GM12878 (cell line): ENCODE data around the gene RPL27A. TPM values are rescaled to one million over a fixed set of nuclear protein-coding genes. Genes with fewer than 3 reads are reported as not detected.

Experiments used
- ATAC-seq: fragments of 200-7000 bp; cut with Tn5 transposase; 3 replicates; pipeline ENCODE4 v1.9.1; 2020; ENCODE audit warnings: mild to moderate bottlenecking, moderate library complexity
- BruUV-seq: library from RNA; stranded (reverse); fragments of 400-500 nt; replicated peaks from 2 replicates; lab custom pipeline; 2021; lab: Mats Ljungman, UMichigan
- CTCF ChIA-PET: fragments of 300-600 bp; sonication (Branson Sonifier 250); formaldehyde crosslinking; extraction: SDS; loops from one replicate; lab custom pipeline; 2021; ENCODE audit warnings: inconsistent platforms; lab: Yijun Ruan, JAX
- POLR2A ChIA-PET: fragments of 350-600 bp; formaldehyde crosslinking; extraction: SDS; loops from one replicate; lab custom pipeline; 2021; ENCODE audit warnings: inconsistent platforms; lab: Charles Lee
- RAD21 ChIA-PET: fragments of 300-600 bp; sonication (Branson Sonifier 250); formaldehyde crosslinking; loops from one replicate; lab custom pipeline; 2023; ENCODE audit warnings: antibody characterized with exemption; ENCODE audit not compliant: unreplicated experiment; lab: Charles Lee
- SMC1A ChIA-PET: fragments of 300-600 bp; sonication (Branson Sonifier 250); formaldehyde crosslinking; loops from one replicate; lab custom pipeline; 2023; ENCODE audit not compliant: unreplicated experiment, uncharacterized antibody; lab: Charles Lee
- DNase-seq: peaks from one replicate; pipeline ENCODE4 v3.0.0-alpha.2; 2011; ENCODE audit warnings: low read depth, low spot score
- FAIRE-seq: peaks from 3 replicates; lab custom pipeline; 2011; peaks lifted over from hg19 to GRCh38; lab: Jason Lieb, UNC
- H2AFZ ChIP-seq: 2 replicates; pipeline ENCODE4 v1.6.0; 2011; ENCODE audit warnings: low read depth, low read length, control low read depth; ENCODE audit not compliant: control insufficient read depth
- H3K27ac ChIP-seq: 2 replicates; pipeline ENCODE4 v1.5.1; 2011; ENCODE audit warnings: control low read depth; ENCODE audit not compliant: control insufficient read depth, insufficient read depth
- H3K27me3 ChIP-seq, 2 experiments: replicated peaks in 1 of 2; 2 replicates each; pipeline versions ENCODE4 v1.6.0 to v1.6.1; 2011; ENCODE audit warnings: low read length in 1 of 2; ENCODE audit not compliant: control insufficient read depth in 2 of 2, insufficient read depth in 2 of 2
- H3K36me3 ChIP-seq, 2 experiments: 2 replicates each; pipeline ENCODE4 v1.5.1; 2011; ENCODE audit warnings: low read length in 1 of 2; ENCODE audit not compliant: control insufficient read depth in 2 of 2, insufficient read depth in 2 of 2
- H3K4me1 ChIP-seq: 2 replicates; pipeline ENCODE4 v1.6.1; 2011; ENCODE audit warnings: mild to moderate bottlenecking, low read length, moderate library complexity, mixed read lengths; ENCODE audit not compliant: control insufficient read depth, insufficient read depth
- H3K4me2 ChIP-seq: 2 replicates; pipeline ENCODE4 v1.6.0; 2011; ENCODE audit warnings: control low read depth; ENCODE audit not compliant: control insufficient read depth, insufficient read depth
- H3K4me3 ChIP-seq: fragments of 200-600 bp; sonication (generic); 2 replicates; pipeline ENCODE4 v1.5.1; 2016
- H3K79me2 ChIP-seq: 2 replicates; pipeline ENCODE4 v1.6.0; 2011; ENCODE audit warnings: low read length; ENCODE audit not compliant: control insufficient read depth, insufficient read depth
- H3K9ac ChIP-seq: 2 replicates; pipeline ENCODE4 v1.8.0; 2011; ENCODE audit warnings: low read length, control low read depth, mixed read lengths; ENCODE audit not compliant: control insufficient read depth, insufficient read depth
- H3K9me3 ChIP-seq: replicated peaks from 3 replicates; pipeline ENCODE4 v1.5.1; 2011; ENCODE audit warnings: mild to moderate bottlenecking, low read length; ENCODE audit not compliant: control insufficient read depth, insufficient read depth
- H4K20me1 ChIP-seq: 2 replicates; pipeline ENCODE4 v1.6.0; 2011; ENCODE audit not compliant: control insufficient read depth, insufficient read depth
- BMI1 ChIP-seq: fragments of 450-650 bp; IDR thresholded peaks from 2 replicates; pipeline ENCODE4 v1.6.1; 2016; ENCODE audit warnings: mild to moderate bottlenecking, moderate library complexity, borderline replicate concordance
- ELK1 ChIP-seq: IDR thresholded peaks from 2 replicates; pipeline ENCODE4 v1.6.1; 2012; ENCODE audit warnings: low read depth, low read length, improper control_type of control experiment
- ESRRA ChIP-seq: IDR thresholded peaks from 2 replicates; pipeline ENCODE4 v1.6.1; 2012; ENCODE audit warnings: mild to moderate bottlenecking, low read length, improper control_type of control experiment
- HDGF ChIP-seq: fragments of 450-650 bp; IDR thresholded peaks from 2 replicates; pipeline ENCODE4 v1.6.1; 2016; ENCODE audit warnings: antibody characterized with exemption
- IKZF2 ChIP-seq, 2 experiments: fragments of 450-650 bp; IDR thresholded peaks; 2 replicates each; pipeline ENCODE4 v1.6.1; 2017; ENCODE audit warnings: mild to moderate bottlenecking in 2 of 2, moderate library complexity in 2 of 2
- MEF2A ChIP-seq: IDR thresholded peaks from 2 replicates; pipeline ENCODE4 v1.6.1; 2011; ENCODE audit warnings: low read depth, mild to moderate bottlenecking, low read length, moderate library complexity; ENCODE audit not compliant: insufficient read depth
- MXI1 ChIP-seq: fragments of 150-350 bp; IDR thresholded peaks from 2 replicates; pipeline ENCODE4 v1.6.1; 2011; ENCODE audit warnings: low read depth, mild to moderate bottlenecking, inconsistent platforms, low read length, improper control_type of control experiment
- NFIC ChIP-seq: IDR thresholded peaks from 2 replicates; pipeline ENCODE4 v1.6.1; 2012; ENCODE audit warnings: low read depth, mild to moderate bottlenecking, inconsistent platforms, low read length, moderate library complexity
- POLR2AphosphoS5 ChIP-seq: IDR thresholded peaks from 2 replicates; pipeline ENCODE4 v1.6.1; 2011; ENCODE audit warnings: mild to moderate bottlenecking, low read length, inconsistent platforms
- SKIL ChIP-seq: fragments of 450-650 bp; IDR thresholded peaks from 2 replicates; pipeline ENCODE4 v1.6.1; 2017; ENCODE audit warnings: mild to moderate bottlenecking, low read depth, inconsistent platforms; ENCODE audit not compliant: poor library complexity, severe bottlenecking
- TCF3 ChIP-seq: IDR thresholded peaks from 2 replicates; pipeline ENCODE4 v1.6.1; 2012; ENCODE audit warnings: low read depth, mild to moderate bottlenecking, low read length, borderline replicate concordance; ENCODE audit not compliant: insufficient read depth
- YY1 ChIP-seq: IDR thresholded peaks from 2 replicates; pipeline ENCODE4 v1.6.1; 2011; ENCODE audit warnings: low read depth, mild to moderate bottlenecking, low read length
- ZBTB11 ChIP-seq: fragments of 450-650 bp; formaldehyde crosslinking; IDR thresholded peaks from 2 replicates; pipeline ENCODE4 v1.5.0; 2022; ENCODE audit warnings: mild to moderate bottlenecking, missing genetic modification characterization
- ZZZ3 ChIP-seq: IDR thresholded peaks from 2 replicates; pipeline ENCODE4 v1.6.1; 2011; ENCODE audit warnings: low read depth; ENCODE audit not compliant: control insufficient read depth, insufficient read length
- WGBS: methylation state at CpG from one replicate; pipeline ENCODE4 v1.1.6; 2016; ENCODE audit warnings: low lambda C conversion rate; ENCODE audit not compliant: insufficient replicate concordance, insufficient coverage; ENCODE audit errors: missing lambda C conversion rate; 5-methylcytosine and 5-hydroxymethylcytosine counted together
- in situ Hi-C: fragments of 300-500 bp; cut with MboI; formaldehyde crosslinking; loops from 9 replicates; pipeline ENCODE4 v1.14.3; 2018; ENCODE audit warnings: mixed read lengths
- intact Hi-C: fragments of 100-400 bp; cut with micrococcal nuclease; formaldehyde crosslinking; loops from one replicate; pipeline ENCODE4 v1.14.2; 2022; ENCODE audit not compliant: unreplicated experiment
- polyA plus RNA-seq, 11 experiments: library from polyadenylated mRNA; depleted of rRNA in 4 of 11; unstranded in 6 of 11; stranded (reverse) in 5 of 11; fragments of >200 nt; fragmentation: Nextera tagmentation in 4 of 11; fragmentation: Illumina TruSeq in 1 of 11; extraction: Ambion mirVana in 4 of 11; extraction: Trizol in 1 of 11; gene quantifications; 1 replicate in 1 of 11; 2 replicates in 10 of 11; pipeline versions ENCODE4 v1.2.1 to v1.2.3, GENCODE V29; 2011 to 2016; ENCODE audit warnings: inconsistent platforms in 2 of 11, missing spikeins in 2 of 11, low read depth in 1 of 11
- total RNA-seq, 4 experiments: library from RNA; depleted of rRNA in 3 of 4; stranded (reverse); fragments of >200 nt in 3 of 4; fragmentation: Illumina TruSeq in 1 of 4; extraction: Trizol in 1 of 4; gene quantifications; 2 replicates each; pipeline versions ENCODE4 v1.2.1 to v1.2.3, GENCODE V29; 2013 to 2021

RPL27A gene
- total and polyA plus RNA-seq, 10 of the 15 experiments (the other 5 are each of a cell fraction or from before 2014, with no cell fraction given), result 978 to 4,776 (median 1,959) TPM

DNA sequence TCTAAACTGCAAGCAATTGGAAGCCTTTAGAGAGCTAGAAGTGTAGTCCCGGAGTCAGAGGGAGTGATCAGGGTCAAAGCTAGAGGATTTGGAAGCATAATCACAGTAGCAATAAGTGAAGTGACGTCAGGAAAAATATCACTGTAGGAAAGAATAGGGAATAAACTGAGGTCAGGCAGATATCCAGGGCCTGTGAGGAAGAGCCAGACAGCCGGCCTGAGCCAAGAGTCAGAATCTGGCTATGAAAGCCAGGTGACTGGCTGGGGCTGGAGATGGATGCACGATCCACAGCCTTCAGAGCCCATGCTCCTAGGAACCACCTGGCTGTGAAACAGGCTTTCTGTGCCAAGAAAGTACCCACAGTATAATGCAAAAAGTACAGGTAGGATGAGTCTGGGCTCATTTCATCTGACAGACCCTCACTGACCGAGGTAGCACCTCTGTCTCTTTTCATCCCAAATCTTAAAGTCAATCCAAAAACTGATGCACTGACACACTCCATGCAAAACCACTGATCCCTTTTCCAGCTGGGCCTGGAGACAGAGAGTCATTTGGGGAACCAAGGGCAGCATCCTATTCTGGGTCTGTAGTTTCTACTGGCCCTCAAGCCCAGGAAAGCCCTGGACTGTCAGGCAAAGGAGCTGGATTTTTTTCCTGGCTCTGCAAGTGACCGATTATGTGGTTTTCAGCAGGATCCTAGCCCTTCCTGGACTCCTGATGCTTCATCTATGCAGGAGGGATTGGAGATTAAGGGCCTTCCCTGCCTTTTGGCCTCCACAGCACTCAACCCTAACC is 21.4 kb upstream of the RPL27A start:
- intact Hi-C loops, result no loop called here
- ATAC-seq, result no peak
- CTCF ChIA-PET, result interaction anchor here (0.6 kb wide), 1 partner anchor 214 kb away, joined by 3 read pairs; no protein-coding TSS in a partner anchor
- WGBS, result 90% methylated on average over 6 of the region's 6 CpGs
- BruUV-seq, result no TSS peak
- in situ Hi-C loops, result no loop called here
- no peaks in the 10 kb centered on the region for H4K20me1 ChIP-seq
- RAD21 ChIA-PET, result no interaction called here
- POLR2A ChIA-PET, result interaction anchor here (1.0 kb wide), 1 partner anchor 13 kb away, joined by 3 read pairs; no protein-coding TSS in a partner anchor
- FAIRE-seq, result no peak
- H3K4me3 ChIP-seq, result no peak overlapping the region
- no peak overlapping the region for H3K9ac ChIP-seq
- no peaks in the 10 kb centered on the region for H3K9me3 ChIP-seq
- H3K36me3 ChIP-seq, result peaks cover 0 to 14% of the 10 kb centered on the region in 2 experiments; a peak in 3 of 4 replicates
- no peaks in the 10 kb centered on the region for H3K79me2 ChIP-seq
- DNase-seq, result no peak
- H3K4me2 ChIP-seq, result no peak overlapping the region
- H3K27ac ChIP-seq, result no peak overlapping the region
- H3K4me1 ChIP-seq, result no peaks in the 10 kb centered on the region
- SMC1A ChIA-PET, result no interaction called here
- H2AFZ ChIP-seq, result no peak overlapping the region
- no peaks in the 10 kb centered on the region for H3K27me3 ChIP-seq
- TF ChIP-seq HDGF, result no peak
- no peak for TF ChIP-seq MXI1
- no peak for TF ChIP-seq SKIL
- TF ChIP-seq TCF3, result no peak
- TF ChIP-seq POLR2AphosphoS5, result no peak
- TF ChIP-seq YY1, result no peak
- TF ChIP-seq ZBTB11, result no peak
- no peak for TF ChIP-seq NFIC
- TF ChIP-seq ELK1, result no peak
- TF ChIP-seq ZZZ3, result no peak
- no peak for TF ChIP-seq ESRRA
- no peak for TF ChIP-seq BMI1
- TF ChIP-seq MEF2A, result no peak
- TF ChIP-seq IKZF2 (IDR thresholded peaks at IDR 0.05), result no peak
